ENCODE measurements around the gene EDN2. TPM values are rescaled to one million over a fixed set of nuclear protein-coding genes. Genes with fewer than 3 reads are reported as not detected.

Gene EDN2
- polyA plus RNA-seq, 3 donors: 2.1 to 4.0 (median 3.1) TPM

- no peak for DNase-seq (ENCODE audit: low read depth in 3 of 3, low spot score in 2 of 3)
Observed at GRCh38 chr1:41468122-41468762, 16.2 kb downstream of the EDN2 start.

GRCh38 chr1:41467673-41468072 lies 16.8 kb downstream of the EDN2 start:
- no peak for DNase-seq (ENCODE audit: low read depth in 3 of 3, low spot score in 2 of 3)

- no peak for DNase-seq (ENCODE audit: low read depth in 3 of 3, low spot score in 2 of 3)
Observed at GRCh38 chr1:41466146-41466545, 18.3 kb downstream of the EDN2 start.

- no peak for DNase-seq (ENCODE audit: low read depth in 3 of 3, low spot score in 2 of 3)
Observed at GRCh38 chr1:41465741-41466140, 18.7 kb downstream of the EDN2 start.

- no peak for DNase-seq (ENCODE audit: low read depth in 3 of 3, low spot score in 2 of 3)
Observed at GRCh38 chr1:41464885-41465284, 19.6 kb downstream of the EDN2 start.

GRCh38 chr1:41463516-41463915 lies 21.0 kb downstream of the EDN2 start:
- no peak for DNase-seq (ENCODE audit: low read depth in 3 of 3, low spot score in 2 of 3)

GRCh38 chr1:41462680-41463004 lies 21.8 kb downstream of the EDN2 start:
- DNase-seq (ENCODE audit: low read depth in 3 of 3, low spot score in 2 of 3): no peak

- no peak for DNase-seq (ENCODE audit: low read depth in 3 of 3, low spot score in 2 of 3)
Observed at GRCh38 chr1:41461790-41462679, 22.4 kb downstream of the EDN2 start.

GRCh38 chr1:41456847-41457540 lies 27.5 kb downstream of the EDN2 start:
- no peak for DNase-seq (ENCODE audit: low read depth in 3 of 3, low spot score in 2 of 3)

GRCh38 chr1:41455479-41456332 lies 28.8 kb downstream of the EDN2 start:
- DNase-seq (ENCODE audit: low read depth in 3 of 3, low spot score in 2 of 3): no peak

GRCh38 chr1:41454406-41454805 lies 30.1 kb downstream of the EDN2 start:
- DNase-seq (ENCODE audit: low read depth in 3 of 3, low spot score in 2 of 3): no peak

- DNase-seq (ENCODE audit: low read depth in 3 of 3, low spot score in 2 of 3): no peak
Observed at GRCh38 chr1:41452704-41453290, 31.7 kb downstream of the EDN2 start.

GRCh38 chr1:41450747-41451285 lies 33.7 kb downstream of the EDN2 start:
- DNase-seq (ENCODE audit: low read depth in 3 of 3, low spot score in 2 of 3): no peak

- DNase-seq (ENCODE audit: low read depth in 3 of 3, low spot score in 2 of 3): no peak
Observed at GRCh38 chr1:41449326-41449921, 35.1 kb downstream of the EDN2 start.

- DNase-seq (ENCODE audit: low read depth in 3 of 3, low spot score in 2 of 3): no peak
Observed at GRCh38 chr1:41448821-41449220, 35.7 kb downstream of the EDN2 start.

GRCh38 chr1:41447995-41448770 lies 36.3 kb downstream of the EDN2 start:
- DNase-seq (ENCODE audit: low read depth in 3 of 3, low spot score in 2 of 3): no peak

GRCh38 chr1:41446851-41447610 lies 37.5 kb downstream of the EDN2 start:
- DNase-seq (ENCODE audit: low read depth in 3 of 3, low spot score in 2 of 3): no peak

GRCh38 chr1:41444785-41445184 lies 39.7 kb downstream of the EDN2 start:
- no peak for DNase-seq (ENCODE audit: low read depth in 3 of 3, low spot score in 2 of 3)
